Osteocyte (in vitro differentiated cells): Measurements from ENCODE around the gene GARNL3. TPM values are rescaled to one million over a fixed set of nuclear protein-coding genes. Genes with fewer than 3 reads are reported as not detected.

Experiments used
- DNase-seq: peaks from one replicate; pipeline ENCODE4 v3.0.0; 2021; ENCODE audit warnings: mixed read lengths; ENCODE audit not compliant: unreplicated experiment; ENCODE audit errors: extremely low spot score
- H3K27ac Mint-ChIP-seq: one replicate; pipeline ENCODE4 v1.8.0; 2021; ENCODE audit warnings: mild to moderate bottlenecking, mixed read lengths; ENCODE audit not compliant: unreplicated experiment
- H3K27me3 Mint-ChIP-seq: one replicate; pipeline ENCODE4 v1.8.0; 2021; ENCODE audit warnings: mixed read lengths; ENCODE audit not compliant: unreplicated experiment
- H3K36me3 Mint-ChIP-seq: one replicate; pipeline ENCODE4 v1.8.0; 2021; ENCODE audit warnings: mixed read lengths; ENCODE audit not compliant: unreplicated experiment
- H3K4me1 Mint-ChIP-seq: one replicate; pipeline ENCODE4 v1.8.0; 2021; ENCODE audit warnings: mixed read lengths; ENCODE audit not compliant: unreplicated experiment
- H3K4me3 Mint-ChIP-seq: one replicate; pipeline ENCODE4 v1.8.0; 2021; ENCODE audit warnings: mild to moderate bottlenecking, moderate library complexity, mixed read lengths; ENCODE audit not compliant: unreplicated experiment
- H3K9me3 Mint-ChIP-seq: one replicate; pipeline ENCODE4 v1.8.0; 2021; ENCODE audit warnings: mixed read lengths; ENCODE audit not compliant: unreplicated experiment
- total RNA-seq: library from RNA; stranded (reverse); gene quantifications from 2 replicates; pipeline ENCODE4 v1.2.1, GENCODE V29; 2021
- TF ChIP-seq, protein P1 (sequence below): fragments of 200-600 bp; sonication (generic); IDR thresholded peaks from 2 replicates; pipeline ENCODE4 v1.5.0; 2021; ENCODE audit warnings: antibody characterized with exemption, mild to moderate bottlenecking, moderate library complexity

The GARNL3 gene
- total RNA-seq, 1 donor from 2014 or later = 6.0 TPM

DNA sequence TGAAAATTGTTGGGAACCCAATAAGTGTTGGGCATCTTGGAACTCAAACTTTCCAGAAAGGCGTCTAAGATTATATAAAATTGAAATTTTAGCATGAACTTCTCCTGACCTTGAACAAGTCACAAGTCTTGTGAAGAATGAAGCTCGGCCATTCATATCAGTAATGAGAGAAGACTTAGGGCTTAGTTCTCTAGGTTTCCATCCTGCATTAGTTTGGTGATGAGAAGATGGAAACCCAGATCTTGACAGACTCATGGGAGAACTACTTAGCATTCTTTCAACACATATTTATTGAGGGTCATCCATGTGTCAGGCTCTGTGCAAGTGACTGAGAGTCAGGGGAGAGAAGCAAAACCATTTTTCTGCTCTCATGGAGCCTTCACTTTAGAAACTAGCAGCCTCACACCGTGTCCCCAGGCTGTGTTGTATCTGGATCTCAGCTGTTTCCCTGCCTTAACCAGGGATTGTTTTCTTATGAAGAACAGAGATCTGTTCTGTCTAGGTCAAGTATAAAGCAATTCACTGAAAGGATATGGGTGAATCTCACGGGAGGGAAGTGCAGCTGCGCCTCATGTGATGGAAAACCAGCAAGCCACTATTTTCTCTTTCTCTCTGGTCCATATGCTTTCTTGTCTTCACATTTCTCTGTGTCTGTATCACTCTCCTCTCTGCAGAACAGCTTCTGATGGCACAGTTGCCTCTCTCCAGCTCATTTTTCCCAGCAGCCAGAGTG, 3.4 kb downstream of the GARNL3 start:
- TF ChIP-seq, protein P1, sequence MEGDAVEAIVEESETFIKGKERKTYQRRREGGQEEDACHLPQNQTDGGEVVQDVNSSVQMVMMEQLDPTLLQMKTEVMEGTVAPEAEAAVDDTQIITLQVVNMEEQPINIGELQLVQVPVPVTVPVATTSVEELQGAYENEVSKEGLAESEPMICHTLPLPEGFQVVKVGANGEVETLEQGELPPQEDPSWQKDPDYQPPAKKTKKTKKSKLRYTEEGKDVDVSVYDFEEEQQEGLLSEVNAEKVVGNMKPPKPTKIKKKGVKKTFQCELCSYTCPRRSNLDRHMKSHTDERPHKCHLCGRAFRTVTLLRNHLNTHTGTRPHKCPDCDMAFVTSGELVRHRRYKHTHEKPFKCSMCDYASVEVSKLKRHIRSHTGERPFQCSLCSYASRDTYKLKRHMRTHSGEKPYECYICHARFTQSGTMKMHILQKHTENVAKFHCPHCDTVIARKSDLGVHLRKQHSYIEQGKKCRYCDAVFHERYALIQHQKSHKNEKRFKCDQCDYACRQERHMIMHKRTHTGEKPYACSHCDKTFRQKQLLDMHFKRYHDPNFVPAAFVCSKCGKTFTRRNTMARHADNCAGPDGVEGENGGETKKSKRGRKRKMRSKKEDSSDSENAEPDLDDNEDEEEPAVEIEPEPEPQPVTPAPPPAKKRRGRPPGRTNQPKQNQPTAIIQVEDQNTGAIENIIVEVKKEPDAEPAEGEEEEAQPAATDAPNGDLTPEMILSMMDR = no peak
- no peaks in the 10 kb centered on the region for H3K9me3 Mint-ChIP-seq
- H3K4me3 Mint-ChIP-seq = no peak overlapping the region
- H3K27ac Mint-ChIP-seq = no peak overlapping the region
- H3K4me1 Mint-ChIP-seq = peaks cover 5% of the 10 kb centered on the region
- H3K27me3 Mint-ChIP-seq = no peaks in the 10 kb centered on the region
- H3K36me3 Mint-ChIP-seq = no peaks in the 10 kb centered on the region
- no peak for DNase-seq

GRCh38 chr9:127269449-127269848, 4.9 kb downstream of the GARNL3 start:
- DNase-seq = no peak
- peaks cover 5% of the 10 kb centered on the region for H3K4me1 Mint-ChIP-seq
- H3K36me3 Mint-ChIP-seq = no peaks in the 10 kb centered on the region
- H3K4me3 Mint-ChIP-seq = no peak overlapping the region
- no peaks in the 10 kb centered on the region for H3K27me3 Mint-ChIP-seq
- TF ChIP-seq, protein P1 = no peak
- no peaks in the 10 kb centered on the region for H3K9me3 Mint-ChIP-seq
- no peak overlapping the region for H3K27ac Mint-ChIP-seq

- TF ChIP-seq, protein P1 = no peak
- Mint-ChIP-seq H3K27ac (no peak overlapping the region), H3K9me3 (no peaks in the 10 kb centered on the region), H3K36me3 (peaks cover 2% of the 10 kb centered on the region), H3K4me3 (no peak overlapping the region), H3K27me3 (no peaks in the 10 kb centered on the region), H3K4me1 (peaks cover under 1% of the 10 kb centered on the region)
- DNase-seq = no peak
These were observed 8.8 kb downstream of the GARNL3 start for GRCh38 chr9:127273326-127273725.

DNA sequence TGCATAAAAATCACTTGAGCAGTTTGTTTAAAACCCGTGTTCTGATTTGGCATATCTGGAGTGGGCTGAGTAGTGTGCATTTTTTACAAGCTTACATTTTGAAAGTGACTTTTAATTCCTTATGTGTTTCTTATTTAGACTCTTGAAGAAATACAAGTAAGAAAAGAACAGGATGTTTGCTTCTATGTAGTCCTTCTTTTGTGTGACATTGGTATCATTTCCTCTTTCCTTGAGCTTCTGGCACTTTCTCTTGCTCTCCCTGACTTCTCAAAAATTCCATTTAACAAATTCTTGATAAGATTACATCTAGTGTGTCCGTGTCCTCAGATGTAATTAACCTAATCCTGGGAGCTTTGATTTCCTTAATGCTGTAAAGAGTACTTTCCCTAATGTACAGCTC, 12.5 kb downstream of the GARNL3 start:
- Mint-ChIP-seq H3K9me3 (no peaks in the 10 kb centered on the region), H3K36me3 (peaks cover 2% of the 10 kb centered on the region), H3K27me3 (no peaks in the 10 kb centered on the region), H3K4me3 (no peak overlapping the region), H3K4me1 (no peaks in the 10 kb centered on the region), H3K27ac (no peak overlapping the region)
- no peak for DNase-seq
- TF ChIP-seq, protein P1 = no peak

- H3K4me1 Mint-ChIP-seq = no peaks in the 10 kb centered on the region
- no peaks in the 10 kb centered on the region for H3K27me3 Mint-ChIP-seq
- DNase-seq = no peak
- no peak overlapping the region for H3K4me3 Mint-ChIP-seq
- TF ChIP-seq, protein P1 = no peak
- no peaks in the 10 kb centered on the region for H3K9me3 Mint-ChIP-seq
- H3K27ac Mint-ChIP-seq = no peak overlapping the region
- H3K36me3 Mint-ChIP-seq = peaks cover 2% of the 10 kb centered on the region
These were observed 13.2 kb downstream of the GARNL3 start for GRCh38 chr9:127277770-127278169.
